Right renal pelvis (tissue), 4 donors: ENCODE results near the gene AHSP. TPM values are rescaled to one million over a fixed set of nuclear protein-coding genes. Genes with fewer than 3 reads are reported as not detected.
"Not testable (repeated sequence)": the region's sequence is repeated elsewhere in the genome, so short reads cannot be mapped to it uniquely, and the experiment has no call there.

Experiments used
- DNase-seq, 4 donors: peaks; one replicate each; pipeline ENCODE4 v3.0.0-alpha.2; 2013; ENCODE audit warnings: low read depth in 4 of 4, low spot score in 3 of 4, missing footprints in 1 of 4
- polyA plus RNA-seq, 4 donors: library from polyadenylated mRNA; unstranded; fragments of 120-200 nt; gene quantifications; one replicate each; pipeline ENCODE4 v1.2.1, GENCODE V29; 2013; ENCODE audit not compliant: insufficient read length in 4 of 4

Gene AHSP
- 1 to 10 TPM; 5.9 to 7.6 (median 6.9) TPM for polyA plus RNA-seq

GRCh38 chr16:31527734-31528274 is at the start of gene AHSP:
Gene AHSP, plus strand, starts transcription at chr16:31527900. Its CDS starts 240 bp downstream, at chr16:31528140.
- DNase-seq: no peak

- no peak for DNase-seq
These were observed 48.7 kb upstream of the AHSP start for GRCh38 chr16:31478956-31479355.

- no peak for DNase-seq
These were observed 47.9 kb upstream of the AHSP start for GRCh38 chr16:31479751-31480150.

- DNase-seq: no peak
These were observed 46.7 kb upstream of the AHSP start for GRCh38 chr16:31480851-31481536.

GRCh38 chr16:31483081-31483480 is 44.6 kb upstream of the AHSP start, which contains the start of gene SLC5A2:
Gene SLC5A2, plus strand, starts transcription at chr16:31483123. Its CDS starts 14 bp downstream, at chr16:31483137.
- no peak for DNase-seq

GRCh38 chr16:31484048-31484447 is 43.7 kb upstream of the AHSP start:
- DNase-seq: not testable (repeated sequence)

GRCh38 chr16:31484491-31485171 is 43.1 kb upstream of the AHSP start:
- no peak for DNase-seq

- no peak for DNase-seq
These were observed 42.1 kb upstream of the AHSP start for GRCh38 chr16:31485571-31485970.

- DNase-seq: no peak
These were observed 41.7 kb upstream of the AHSP start for GRCh38 chr16:31486045-31486444.

GRCh38 chr16:31487071-31487719 is 40.5 kb upstream of the AHSP start:
- DNase-seq: no peak

GRCh38 chr16:31487720-31488467 is 39.8 kb upstream of the AHSP start:
- no peak for DNase-seq

- no peak for DNase-seq
These were observed 39.0 kb upstream of the AHSP start for GRCh38 chr16:31488468-31489297.

- DNase-seq: no peak
These were observed 38.5 kb upstream of the AHSP start for GRCh38 chr16:31489298-31489564.

- DNase-seq: no peak
These were observed 37.8 kb upstream of the AHSP start for GRCh38 chr16:31489616-31490584.

GRCh38 chr16:31491778-31492418 is 35.8 kb upstream of the AHSP start:
- no peak for DNase-seq

GRCh38 chr16:31493506-31494125 is 34.1 kb upstream of the AHSP start:
- DNase-seq: no peak

GRCh38 chr16:31496670-31497069 is 31.0 kb upstream of the AHSP start:
- no peak for DNase-seq

- no peak for DNase-seq
These were observed 29.2 kb upstream of the AHSP start for GRCh38 chr16:31498493-31498892.
